LNCAP (cell line): ENCODE measurements around the gene GPR152.

ENCODE experiments used
- CTCF ChIP-seq: fragments of 450-650 bp; IDR thresholded peaks from 2 replicates; pipeline ENCODE4 v1.5.1; 2017; ENCODE audit warnings: mild to moderate bottlenecking

Gene GPR152

GRCh38 chr11:67468759-67469507 lies 16.4 kb upstream of the GPR152 start, which contains the start of gene TMEM134:
Gene TMEM134 (minus strand): TSS chr11:67469251. CDS start chr11:67469192, 59 bp downstream.
- peak; percentile 51 for TF ChIP-seq CTCF

GRCh38 chr11:67468456-67468758 lies 15.9 kb upstream of the GPR152 start:
- no peak for TF ChIP-seq CTCF

GRCh38 chr11:67468056-67468455 lies 15.5 kb upstream of the GPR152 start:
- TF ChIP-seq CTCF = no peak

- TF ChIP-seq CTCF = no peak
Observed at GRCh38 chr11:67466962-67467771, 14.6 kb upstream of the GPR152 start.

- no peak for TF ChIP-seq CTCF
Observed at GRCh38 chr11:67466367-67466766, 13.8 kb upstream of the GPR152 start.

- no peak for TF ChIP-seq CTCF
Observed at GRCh38 chr11:67465189-67465510, 12.6 kb upstream of the GPR152 start.

- no peak for TF ChIP-seq CTCF
Observed at GRCh38 chr11:67464411-67465188, 12.1 kb upstream of the GPR152 start.
